Posterior vena cava (tissue), 2 donors: Measurements from ENCODE around the gene C20orf144. TPM values are rescaled to one million over a fixed set of nuclear protein-coding genes. Genes with fewer than 3 reads are reported as not detected.

Experiments used
- DNase-seq: peaks from one replicate; pipeline ENCODE4 v3.0.0-alpha.2; 2020; ENCODE audit warnings: low spot score
- intact Hi-C, 2 donors: fragments of 100-400 bp; cut with DNase I; formaldehyde crosslinking; loops; one replicate each; pipeline versions ENCODE4 v1.14.1 to v1.14.2; 2022 to 2023
- total RNA-seq, 2 donors: library from RNA; stranded (reverse); fragmentation: NEBNext Ultra II Directional; extraction: Animal tissue kit (Norgen Biotek cat#: 25700); gene quantifications; one replicate each; pipeline ENCODE4 v1.2.1, GENCODE V29; 2021
- donor health status: DM: yes; HTN: yes; CAD: no.
- donor health status: DM: yes; HTN: yes; CAD: no.

The C20orf144 gene
- total RNA-seq, 2 donors from 2014 or later: not detected

- peak; percentile 76 for DNase-seq
- intact Hi-C loops: loop anchor here (5.0 to 10.0 kb wide), 4 partner anchors 195 to 1713 kb away; no protein-coding TSS in a partner anchor
These were observed 2.6 kb upstream of the C20orf144 start for GRCh38 chr20:33659341-33660034.

- DNase-seq: peak; percentile 72
- intact Hi-C loops: no loop called here
These were observed 2.0 kb upstream of the C20orf144 start for GRCh38 chr20:33660035-33660684.

GRCh38 chr20:33660685-33661058, 1.5 kb upstream of the C20orf144 start:
- peak; percentile 58 for DNase-seq
- intact Hi-C loops: no loop called here

DNA sequence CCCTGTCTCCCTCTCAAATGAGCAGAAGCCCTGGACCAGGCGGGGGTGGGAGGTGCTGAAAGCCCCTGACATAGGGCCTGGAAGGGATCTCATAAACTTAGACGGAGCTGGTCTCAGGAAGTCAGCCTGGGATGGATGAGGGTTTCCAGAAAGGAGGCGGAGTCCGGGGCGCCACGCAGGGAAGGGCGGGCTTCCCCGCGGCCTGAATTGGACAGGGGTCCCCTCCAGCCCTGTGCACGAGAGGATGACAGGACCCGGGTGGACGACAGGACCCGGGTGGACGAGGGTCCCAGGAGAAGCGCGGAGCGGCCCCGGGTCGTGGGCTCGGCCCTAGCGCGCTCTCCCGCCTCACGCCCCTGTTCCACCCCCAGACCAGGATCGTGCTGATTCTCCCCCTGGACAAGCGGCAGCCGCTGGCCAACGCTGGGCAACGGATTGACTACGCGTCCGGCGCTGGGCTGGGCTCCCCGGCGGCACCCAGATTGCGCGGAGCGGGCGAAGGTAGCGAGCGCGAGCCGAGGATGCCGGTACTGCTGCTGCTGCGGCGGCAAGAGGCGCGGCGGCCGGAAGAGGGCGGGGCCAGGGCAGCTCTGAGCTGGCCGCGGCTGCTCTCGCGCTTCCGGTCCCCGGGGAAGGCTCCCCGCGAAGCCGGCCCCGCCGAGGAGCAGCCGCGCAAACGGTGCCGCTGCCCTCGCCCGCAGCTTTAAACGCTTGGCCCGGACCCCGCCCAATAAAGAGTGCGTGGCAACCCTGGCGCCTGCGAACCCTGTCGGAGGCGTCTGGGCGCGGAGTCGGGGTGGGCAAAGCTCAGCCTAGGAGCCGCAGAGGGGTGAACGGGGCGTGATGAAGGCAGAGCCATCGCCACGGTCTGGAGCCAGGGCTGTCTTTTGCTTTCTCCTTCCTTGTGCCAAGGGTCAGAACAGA, 1.3 kb downstream of the C20orf144 start:
- intact Hi-C loops: no loop called here
- DNase-seq: peak; percentile 96

GRCh38 chr20:33664085-33664761, 2.1 kb downstream of the C20orf144 start:
- no peak for DNase-seq
- intact Hi-C loops: no loop called here

DNA sequence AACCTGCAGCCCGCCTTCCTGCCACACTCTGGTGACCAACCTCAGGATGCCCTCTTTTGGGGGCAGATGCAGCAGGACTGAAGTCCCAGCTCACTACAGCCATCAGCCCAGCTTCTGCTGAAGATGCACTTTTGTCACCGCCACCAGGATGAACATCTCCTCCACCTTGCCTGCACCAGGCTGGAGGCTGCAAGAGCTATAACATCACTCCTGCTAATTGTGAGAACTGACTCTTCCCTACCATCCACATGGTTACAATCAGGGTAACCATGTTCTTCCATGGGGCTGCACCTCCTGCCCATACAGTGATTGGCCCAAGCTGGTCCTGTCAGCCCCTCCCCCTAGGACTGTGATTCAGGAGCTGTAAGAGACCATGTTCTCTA, 2.6 kb downstream of the C20orf144 start:
- intact Hi-C loops: loop anchor here in 1 of 2 donors (5.0 kb wide), 1 partner anchor 68 kb away; the partner anchor contains the start of gene ZNF341
- no peak for DNase-seq

DNA sequence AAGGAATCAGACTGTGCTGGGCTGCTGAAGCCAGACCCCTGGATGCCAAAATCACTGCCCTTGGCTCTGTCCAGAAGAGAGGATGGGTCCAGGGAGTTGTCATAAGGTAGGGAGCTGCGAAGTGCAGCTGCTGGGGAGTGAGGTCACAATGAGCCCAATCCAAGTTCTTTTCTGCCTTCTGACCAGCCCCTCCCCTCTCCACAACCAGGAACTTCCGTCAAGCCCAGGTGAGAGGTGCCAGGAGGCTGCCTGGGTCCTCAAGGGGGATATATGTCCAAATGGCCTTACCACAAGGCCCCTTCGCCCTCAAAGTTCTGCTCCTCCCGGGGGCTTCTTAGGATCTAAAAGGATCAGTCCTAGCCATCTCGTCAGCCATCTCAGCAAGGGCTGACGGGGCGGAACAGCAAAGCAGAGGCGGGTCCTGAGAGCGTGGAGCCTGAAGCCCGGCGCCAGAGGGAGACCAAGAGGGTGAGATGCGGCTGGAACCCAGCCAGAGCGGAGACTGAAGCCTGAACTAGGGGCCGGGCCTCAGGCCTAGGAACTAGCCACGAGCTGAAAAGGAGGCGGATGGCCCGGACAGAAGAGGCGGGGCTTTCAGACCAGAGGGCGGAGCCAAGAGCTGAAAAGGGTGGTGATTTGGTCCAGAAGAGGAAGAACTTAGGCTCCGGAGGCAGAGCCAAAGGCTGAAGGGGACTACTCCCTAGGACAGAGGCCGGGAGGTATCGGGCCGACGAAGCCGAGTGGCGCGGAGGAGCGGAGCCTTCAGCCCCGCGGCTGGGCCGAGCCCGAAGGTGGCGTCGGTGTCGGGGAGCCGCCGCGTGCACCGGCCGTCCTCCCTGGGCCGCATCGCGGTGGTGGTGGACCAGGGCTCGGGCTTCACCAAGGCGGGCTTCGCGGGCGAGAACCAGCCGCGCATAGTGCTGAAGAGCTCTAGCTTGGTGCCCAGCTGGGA, 4.4 kb downstream of the C20orf144 start, which contains the start of gene ACTL10:
Gene ACTL10 (plus strand): TSS at position 651 of the 952 bp plus-strand sequence. CDS start 555 bp downstream, outside the sequence.
- peak; percentile 100 for DNase-seq
- intact Hi-C loops: loop anchor here in 1 of 2 donors (5.0 kb wide), 1 partner anchor 66 kb away; the partner anchor contains the start of gene ZNF341

- intact Hi-C loops: loop anchor here in 1 of 2 donors (5.0 kb wide), 1 partner anchor 65 kb away; the partner anchor contains the start of gene ZNF341
- no peak for DNase-seq
These were observed 5.1 kb downstream of the C20orf144 start for GRCh38 chr20:33667245-33667675.

DNA sequence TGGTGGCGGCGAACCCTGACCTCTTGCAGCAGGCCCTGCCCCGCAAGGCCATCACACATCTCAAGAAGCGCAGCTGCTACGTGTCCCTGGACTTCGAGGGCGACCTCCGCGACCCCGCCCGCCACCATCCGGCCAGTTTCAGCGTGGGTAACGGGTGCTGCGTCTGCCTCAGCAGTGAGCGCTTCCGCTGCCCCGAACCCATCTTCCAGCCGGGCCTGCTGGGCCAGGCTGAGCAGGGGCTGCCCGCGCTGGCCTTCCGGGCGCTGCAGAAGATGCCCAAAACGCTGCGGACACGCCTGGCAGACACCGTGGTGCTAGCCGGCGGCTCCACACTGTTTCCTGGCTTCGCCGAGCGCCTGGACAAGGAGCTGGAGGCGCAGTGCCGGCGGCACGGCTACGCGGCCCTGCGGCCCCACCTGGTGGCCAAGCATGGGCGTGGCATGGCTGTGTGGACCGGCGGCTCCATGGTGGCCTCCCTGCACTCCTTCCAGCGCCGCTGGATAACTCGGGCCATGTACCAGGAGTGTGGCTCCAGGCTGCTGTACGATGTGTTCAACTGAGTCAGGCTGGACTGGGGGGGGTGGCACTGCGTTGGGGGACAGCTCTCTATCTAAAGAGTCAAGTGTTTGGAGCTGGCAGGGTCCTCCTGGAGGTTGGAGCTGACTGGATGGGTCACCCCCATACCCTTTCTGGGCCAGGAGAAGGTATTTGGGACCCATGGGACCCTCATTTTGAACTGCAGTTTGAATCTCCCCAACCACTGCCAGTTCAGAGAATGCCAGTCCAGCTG, 5.7 kb downstream of the C20orf144 start:
- intact Hi-C loops: loop anchor here in 1 of 2 donors (5.0 kb wide), 1 partner anchor 64 kb away; the partner anchor contains the start of gene ZNF341
- DNase-seq: peak; percentile 95

DNA sequence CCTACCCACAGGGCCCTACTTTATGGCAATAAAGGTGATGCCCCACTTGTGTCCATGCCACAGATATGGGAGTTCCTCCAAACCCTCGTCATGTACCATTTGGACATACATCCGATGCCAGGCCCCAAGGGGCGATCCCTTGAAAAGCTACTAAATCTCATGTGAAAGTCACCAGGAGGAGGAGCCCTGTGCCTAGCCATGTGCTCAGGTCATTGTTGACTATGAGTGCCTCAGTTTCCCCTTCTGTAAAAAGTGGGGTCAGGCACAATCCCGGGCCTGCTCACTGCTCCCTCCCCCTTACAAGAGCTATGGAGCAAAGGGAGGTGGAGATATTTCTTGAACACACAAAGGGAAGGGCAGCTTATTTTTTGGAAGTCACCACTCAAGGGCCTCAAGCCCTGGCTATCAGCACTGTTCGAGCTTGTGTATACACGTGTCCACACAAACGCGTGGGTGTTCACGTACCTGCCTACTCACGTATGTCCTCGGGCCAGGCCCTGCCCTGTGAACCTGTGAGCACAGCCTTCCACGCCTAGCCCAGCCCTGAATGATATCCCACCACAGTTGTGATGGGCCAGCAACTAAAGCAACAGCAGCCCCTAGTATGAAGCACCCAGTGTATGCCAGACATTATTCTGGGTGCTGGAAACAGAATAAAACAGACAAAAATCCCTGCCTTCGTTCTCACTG, 6.5 kb downstream of the C20orf144 start:
- intact Hi-C loops: loop anchor here in 1 of 2 donors (5.0 kb wide), 1 partner anchor 64 kb away; the partner anchor contains the start of gene ZNF341
- no peak for DNase-seq

- DNase-seq: no peak
- intact Hi-C loops: loop anchor here in 1 of 2 donors (5.0 kb wide), 1 partner anchor 63 kb away; the partner anchor contains the start of gene ZNF341
These were observed 7.1 kb downstream of the C20orf144 start for GRCh38 chr20:33669224-33669623.

- intact Hi-C loops: loop anchor here in 1 of 2 donors (5.0 kb wide), 1 partner anchor 62 kb away; the partner anchor contains the start of gene ZNF341
- no peak for DNase-seq
These were observed 7.9 kb downstream of the C20orf144 start for GRCh38 chr20:33669873-33670640.

GRCh38 chr20:33670715-33671499, 8.8 kb downstream of the C20orf144 start:
- DNase-seq: no peak
- intact Hi-C loops: no loop called here

- intact Hi-C loops: no loop called here
- no peak for DNase-seq
These were observed 9.6 kb downstream of the C20orf144 start for GRCh38 chr20:33671573-33672288.
